Activated naive CD8-positive, alpha-beta T cell treated with anti-CD3 and anti-CD28 coated beads for 36 hours (primary cell): ENCODE data around the gene SAMD5. TPM values are rescaled to one million over a fixed set of nuclear protein-coding genes. Genes with fewer than 3 reads are reported as not detected.

ENCODE experiments used
- DNase-seq: peaks from one replicate; pipeline ENCODE4 v3.0.0; 2021
- H3K27ac Mint-ChIP-seq: one replicate; pipeline ENCODE4 v1.8.0; 2022; ENCODE audit warnings: mild to moderate bottlenecking, moderate library complexity, mixed read lengths
- H3K27me3 Mint-ChIP-seq: one replicate; pipeline ENCODE4 v1.8.0; 2022; ENCODE audit warnings: mild to moderate bottlenecking, mixed read lengths
- H3K36me3 Mint-ChIP-seq: one replicate; pipeline ENCODE4 v1.8.0; 2021; ENCODE audit warnings: mild to moderate bottlenecking, mixed read lengths
- H3K4me1 Mint-ChIP-seq: one replicate; pipeline ENCODE4 v1.8.0; 2021; ENCODE audit warnings: mixed read lengths
- H3K4me3 Mint-ChIP-seq: one replicate; pipeline ENCODE4 v1.8.0; 2022; ENCODE audit warnings: mild to moderate bottlenecking, moderate library complexity, mixed read lengths
- H3K9me3 Mint-ChIP-seq: one replicate; pipeline ENCODE4 v1.8.0; 2022; ENCODE audit warnings: mixed read lengths
- total RNA-seq, 2 experiments: library from RNA; stranded (reverse); gene quantifications; one replicate each; pipeline ENCODE4 v1.2.3, GENCODE V29; 2021

Gene SAMD5
- total RNA-seq, 2 experiments from 2014 or later: not detected

GRCh38 chr6:147570681-147571080 lies 62.2 kb downstream of the SAMD5 start:
- no peak overlapping the region for H3K27ac Mint-ChIP-seq
- H3K9me3 Mint-ChIP-seq: no peaks in the 10 kb centered on the region
- H3K4me3 Mint-ChIP-seq: no peak overlapping the region
- H3K36me3 Mint-ChIP-seq: no peaks in the 10 kb centered on the region
- H3K27me3 Mint-ChIP-seq: peaks cover 18% of the 10 kb centered on the region
- no peaks in the 10 kb centered on the region for H3K4me1 Mint-ChIP-seq
- no peak for DNase-seq

GRCh38 chr6:147577488-147577887 lies 69.0 kb downstream of the SAMD5 start:
- Mint-ChIP-seq H3K4me3 (no peak overlapping the region), H3K27ac (no peak overlapping the region), H3K36me3 (no peaks in the 10 kb centered on the region), H3K9me3 (peaks cover 11% of the 10 kb centered on the region), H3K27me3 (peaks cover 18% of the 10 kb centered on the region), H3K4me1 (no peaks in the 10 kb centered on the region)
- DNase-seq: no peak

DNA sequence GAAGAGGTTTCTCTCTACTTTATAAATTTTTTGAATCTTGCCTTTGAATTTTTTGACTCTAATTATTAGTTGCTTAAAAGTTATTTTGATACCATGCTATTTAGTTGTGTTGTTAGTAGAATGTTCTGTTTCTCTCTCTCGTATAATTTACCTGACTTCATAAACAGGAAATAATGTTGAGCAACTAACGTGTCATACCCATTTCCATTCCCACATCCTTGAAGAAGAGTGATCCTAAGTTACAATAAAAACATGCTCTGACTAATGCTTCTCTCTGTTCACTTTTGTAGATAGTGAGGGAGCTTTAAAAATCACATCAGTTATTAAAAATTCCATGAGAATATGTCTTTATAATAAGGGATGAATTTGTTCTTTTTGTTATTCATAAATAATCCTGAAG lies 69.7 kb downstream of the SAMD5 start:
- Mint-ChIP-seq H3K27ac (no peak overlapping the region), H3K4me1 (no peaks in the 10 kb centered on the region), H3K4me3 (no peak overlapping the region), H3K9me3 (peaks cover 11% of the 10 kb centered on the region), H3K27me3 (peaks cover 14% of the 10 kb centered on the region), H3K36me3 (no peaks in the 10 kb centered on the region)
- DNase-seq: no peak

DNA sequence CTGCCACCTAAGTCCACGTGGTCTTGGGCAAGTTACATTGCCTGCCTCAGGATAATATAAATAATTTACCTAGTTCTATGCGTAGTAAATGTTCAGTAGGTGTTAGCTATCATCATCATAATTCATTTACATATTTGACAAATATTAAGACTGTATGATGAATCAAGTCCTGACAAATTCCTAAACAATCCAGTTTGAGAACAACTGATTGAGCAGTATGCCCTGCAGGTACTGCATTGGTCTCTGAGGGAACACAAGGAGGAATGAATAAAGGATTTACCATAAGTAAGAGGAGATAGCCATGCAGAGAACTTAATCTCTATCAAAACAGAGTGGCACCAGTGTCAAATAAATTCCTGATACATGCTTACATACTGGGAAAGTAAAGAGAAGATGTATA lies 70.4 kb downstream of the SAMD5 start:
- no peak for DNase-seq
- H3K4me3 Mint-ChIP-seq: no peak overlapping the region
- H3K4me1 Mint-ChIP-seq: no peaks in the 10 kb centered on the region
- no peaks in the 10 kb centered on the region for H3K36me3 Mint-ChIP-seq
- H3K9me3 Mint-ChIP-seq: peaks cover 11% of the 10 kb centered on the region
- no peak overlapping the region for H3K27ac Mint-ChIP-seq
- H3K27me3 Mint-ChIP-seq: peaks cover 10% of the 10 kb centered on the region

GRCh38 chr6:147579667-147580066 lies 71.2 kb downstream of the SAMD5 start:
- peaks cover 10% of the 10 kb centered on the region for H3K27me3 Mint-ChIP-seq
- H3K36me3 Mint-ChIP-seq: no peaks in the 10 kb centered on the region
- H3K4me3 Mint-ChIP-seq: no peak overlapping the region
- DNase-seq: no peak
- no peak overlapping the region for H3K27ac Mint-ChIP-seq
- peaks cover 11% of the 10 kb centered on the region for H3K9me3 Mint-ChIP-seq
- H3K4me1 Mint-ChIP-seq: no peaks in the 10 kb centered on the region

- no peak for DNase-seq
- Mint-ChIP-seq H3K27ac (no peak overlapping the region), H3K4me1 (no peaks in the 10 kb centered on the region), H3K27me3 (peaks cover 10% of the 10 kb centered on the region), H3K4me3 (no peak overlapping the region), H3K36me3 (no peaks in the 10 kb centered on the region), H3K9me3 (peaks cover 11% of the 10 kb centered on the region)
Measured at GRCh38 chr6:147582991-147583390, 74.5 kb downstream of the SAMD5 start.

GRCh38 chr6:147585256-147585655 lies 76.8 kb downstream of the SAMD5 start:
- Mint-ChIP-seq H3K27ac (no peak overlapping the region), H3K4me1 (no peaks in the 10 kb centered on the region), H3K27me3 (peaks cover 6% of the 10 kb centered on the region), H3K36me3 (no peaks in the 10 kb centered on the region), H3K9me3 (peaks cover 5% of the 10 kb centered on the region), H3K4me3 (no peak overlapping the region)
- DNase-seq: no peak

- no peak overlapping the region for H3K27ac Mint-ChIP-seq
- no peaks in the 10 kb centered on the region for H3K36me3 Mint-ChIP-seq
- no peak for DNase-seq
- H3K9me3 Mint-ChIP-seq: peaks cover 4% of the 10 kb centered on the region
- no peaks in the 10 kb centered on the region for H3K4me1 Mint-ChIP-seq
- H3K4me3 Mint-ChIP-seq: no peak overlapping the region
- peaks cover 6% of the 10 kb centered on the region for H3K27me3 Mint-ChIP-seq
Measured at GRCh38 chr6:147586044-147586443, 77.6 kb downstream of the SAMD5 start.

GRCh38 chr6:147587907-147588306 lies 79.4 kb downstream of the SAMD5 start:
- H3K27me3 Mint-ChIP-seq: no peaks in the 10 kb centered on the region
- no peaks in the 10 kb centered on the region for H3K4me1 Mint-ChIP-seq
- no peaks in the 10 kb centered on the region for H3K9me3 Mint-ChIP-seq
- no peak for DNase-seq
- H3K4me3 Mint-ChIP-seq: no peak overlapping the region
- H3K27ac Mint-ChIP-seq: no peak overlapping the region
- no peaks in the 10 kb centered on the region for H3K36me3 Mint-ChIP-seq

DNA sequence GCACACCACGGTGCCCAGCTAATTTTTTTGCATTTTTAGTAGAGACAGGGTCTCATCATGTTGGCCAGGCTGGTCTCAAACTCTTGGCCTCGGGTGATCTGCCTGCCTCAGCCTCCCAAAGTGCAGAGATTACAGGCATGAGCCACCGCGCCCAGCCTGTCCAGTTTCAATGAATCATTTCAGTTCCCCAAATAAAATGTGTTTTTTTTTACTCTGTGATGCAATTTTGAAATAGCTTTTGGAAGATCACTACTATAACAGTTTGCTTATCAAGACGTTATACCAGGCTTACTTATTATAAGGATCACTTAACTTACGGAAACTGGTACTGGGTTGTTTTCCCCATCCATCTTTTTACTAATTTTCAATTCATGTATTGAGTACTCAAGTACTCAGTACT lies 80.0 kb downstream of the SAMD5 start:
- no peak for DNase-seq
- Mint-ChIP-seq H3K4me3 (no peak overlapping the region), H3K27ac (no peak overlapping the region), H3K9me3 (no peaks in the 10 kb centered on the region), H3K36me3 (no peaks in the 10 kb centered on the region), H3K27me3 (no peaks in the 10 kb centered on the region), H3K4me1 (no peaks in the 10 kb centered on the region)

GRCh38 chr6:147589739-147590250 lies 81.3 kb downstream of the SAMD5 start:
- Mint-ChIP-seq H3K36me3 (no peaks in the 10 kb centered on the region), H3K4me3 (no peak overlapping the region), H3K4me1 (no peaks in the 10 kb centered on the region), H3K9me3 (no peaks in the 10 kb centered on the region), H3K27me3 (no peaks in the 10 kb centered on the region), H3K27ac (no peak overlapping the region)
- DNase-seq: no peak

DNA sequence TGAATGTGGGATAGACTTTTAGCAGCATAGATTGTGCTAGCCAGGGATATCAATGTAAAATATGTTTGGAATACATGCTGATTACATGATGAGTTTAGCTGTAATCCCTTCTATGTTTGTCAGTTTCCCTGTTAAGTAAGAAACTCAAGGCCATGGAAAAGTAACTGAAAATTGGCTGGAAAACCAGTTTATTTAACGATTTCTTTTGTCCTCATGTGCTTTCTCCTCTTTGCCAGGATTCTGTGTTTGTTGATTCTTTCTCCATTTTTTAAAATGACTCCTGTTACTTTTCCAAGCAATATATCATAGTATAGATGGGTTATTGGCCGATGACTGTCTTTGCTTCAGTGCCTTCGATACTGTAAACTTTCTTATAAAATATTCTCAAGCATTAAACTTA lies 87.5 kb downstream of the SAMD5 start:
- H3K27me3 Mint-ChIP-seq: no peaks in the 10 kb centered on the region
- no peaks in the 10 kb centered on the region for H3K36me3 Mint-ChIP-seq
- no peaks in the 10 kb centered on the region for H3K4me1 Mint-ChIP-seq
- no peaks in the 10 kb centered on the region for H3K9me3 Mint-ChIP-seq
- H3K27ac Mint-ChIP-seq: no peak overlapping the region
- no peak for DNase-seq
- no peak overlapping the region for H3K4me3 Mint-ChIP-seq

DNA sequence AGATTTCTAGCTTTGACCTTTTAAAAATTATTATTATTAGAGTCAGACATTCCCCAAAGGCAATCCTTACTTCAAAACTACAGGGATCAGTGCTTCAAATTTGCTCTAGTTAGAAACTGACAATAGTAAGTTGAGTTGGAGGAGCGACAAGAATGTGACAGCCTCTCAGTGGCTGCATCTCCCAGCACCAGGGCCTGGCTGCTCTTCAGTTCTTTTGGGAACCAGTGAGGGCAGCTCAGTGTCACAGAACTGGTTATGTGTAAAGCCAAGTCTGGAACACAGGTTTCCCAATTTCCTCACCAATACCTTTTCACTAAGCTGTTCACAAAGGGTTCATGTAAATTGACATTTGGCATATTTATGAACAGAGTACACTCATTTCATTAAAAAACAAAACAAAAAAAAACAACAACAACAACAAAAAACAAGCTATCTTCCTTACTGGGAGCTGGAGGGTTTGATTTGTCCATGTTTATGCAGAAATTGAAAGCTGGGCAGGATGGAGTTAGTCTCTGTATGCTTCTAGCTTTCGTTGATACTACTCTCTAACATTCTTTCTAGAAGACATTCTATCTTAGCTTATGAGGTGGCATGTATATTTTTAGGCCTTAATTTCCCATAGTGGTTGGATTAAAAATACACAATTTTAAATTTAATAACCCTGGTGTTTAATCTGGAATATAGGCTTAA lies 95.0 kb downstream of the SAMD5 start:
- Mint-ChIP-seq H3K9me3 (no peaks in the 10 kb centered on the region), H3K36me3 (no peaks in the 10 kb centered on the region), H3K4me3 (no peak overlapping the region), H3K4me1 (no peaks in the 10 kb centered on the region), H3K27ac (no peak overlapping the region), H3K27me3 (peaks cover 8% of the 10 kb centered on the region)
- DNase-seq: no peak

- H3K36me3 Mint-ChIP-seq: no peaks in the 10 kb centered on the region
- no peaks in the 10 kb centered on the region for H3K9me3 Mint-ChIP-seq
- H3K4me1 Mint-ChIP-seq: no peaks in the 10 kb centered on the region
- no peak overlapping the region for H3K27ac Mint-ChIP-seq
- H3K27me3 Mint-ChIP-seq: peaks cover 8% of the 10 kb centered on the region
- DNase-seq: no peak
- no peak overlapping the region for H3K4me3 Mint-ChIP-seq
Measured at GRCh38 chr6:147604373-147604772, 95.9 kb downstream of the SAMD5 start.

DNA sequence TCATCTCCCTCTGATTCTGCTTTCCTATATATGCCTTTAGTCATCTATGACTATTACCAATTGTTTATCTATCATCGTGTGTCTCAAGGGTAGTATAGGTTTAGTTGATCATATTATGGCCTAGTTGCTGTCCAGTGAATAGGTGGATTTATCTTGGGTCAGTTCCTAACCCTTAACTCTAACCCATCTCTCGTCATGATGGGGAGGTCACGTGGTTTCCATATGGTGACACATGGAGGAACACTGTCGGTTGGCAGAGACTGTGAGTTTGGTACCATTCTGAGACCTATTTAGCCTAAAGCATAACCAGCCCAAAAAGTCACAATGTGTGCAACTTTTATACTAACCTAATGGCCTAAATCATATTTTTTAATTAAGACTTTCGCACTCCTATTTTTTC lies 103.5 kb downstream of the SAMD5 start:
- H3K9me3 Mint-ChIP-seq: no peaks in the 10 kb centered on the region
- H3K4me1 Mint-ChIP-seq: no peaks in the 10 kb centered on the region
- H3K27me3 Mint-ChIP-seq: no peaks in the 10 kb centered on the region
- H3K27ac Mint-ChIP-seq: no peak overlapping the region
- DNase-seq: no peak
- no peak overlapping the region for H3K4me3 Mint-ChIP-seq
- no peaks in the 10 kb centered on the region for H3K36me3 Mint-ChIP-seq

- no peaks in the 10 kb centered on the region for H3K36me3 Mint-ChIP-seq
- H3K9me3 Mint-ChIP-seq: no peaks in the 10 kb centered on the region
- no peak for DNase-seq
- no peak overlapping the region for H3K4me3 Mint-ChIP-seq
- no peaks in the 10 kb centered on the region for H3K27me3 Mint-ChIP-seq
- H3K4me1 Mint-ChIP-seq: no peaks in the 10 kb centered on the region
- H3K27ac Mint-ChIP-seq: no peak overlapping the region
Measured at GRCh38 chr6:147614501-147614900, 106.0 kb downstream of the SAMD5 start.
